ENCODE results near the gene DNAH14. TPM values are rescaled to one million over a fixed set of nuclear protein-coding genes. Genes with fewer than 3 reads are reported as not detected.
A peak's percentile ranks its signal among the peaks of the same experiment; 100 is the strongest.

The DNAH14 gene
- polyA plus RNA-seq, 10 donors, result 4.1 to 8.8 (median 5.6) TPM

- no peak for DNase-seq
Observed at GRCh38 chr1:225406976-225407725, 477.7 kb downstream of the DNAH14 start.

GRCh38 chr1:225407755-225408154 is 478.3 kb downstream of the DNAH14 start:
- DNase-seq, result no peak

GRCh38 chr1:225408249-225408648 is 478.8 kb downstream of the DNAH14 start:
- no peak for DNase-seq

DNA sequence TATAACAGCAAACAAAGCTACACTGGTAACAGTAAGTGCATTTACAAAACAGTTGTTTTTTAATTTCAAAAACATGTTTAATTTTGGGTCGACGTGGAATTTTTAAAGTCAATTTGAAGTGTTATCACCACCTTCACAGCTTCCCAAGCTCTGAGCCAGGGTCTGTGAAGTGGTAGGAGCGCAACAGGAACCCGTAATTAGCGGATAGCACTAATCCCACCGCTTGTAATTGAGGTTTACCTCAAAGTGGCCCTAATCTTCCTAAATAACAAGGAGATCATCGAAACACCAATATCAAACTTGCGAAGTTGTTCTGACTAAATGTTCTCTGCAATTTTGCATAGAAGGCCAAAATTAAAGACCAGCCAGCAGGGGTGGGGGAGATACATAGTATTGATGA is 479.6 kb downstream of the DNAH14 start:
- no peak for DNase-seq

DNA sequence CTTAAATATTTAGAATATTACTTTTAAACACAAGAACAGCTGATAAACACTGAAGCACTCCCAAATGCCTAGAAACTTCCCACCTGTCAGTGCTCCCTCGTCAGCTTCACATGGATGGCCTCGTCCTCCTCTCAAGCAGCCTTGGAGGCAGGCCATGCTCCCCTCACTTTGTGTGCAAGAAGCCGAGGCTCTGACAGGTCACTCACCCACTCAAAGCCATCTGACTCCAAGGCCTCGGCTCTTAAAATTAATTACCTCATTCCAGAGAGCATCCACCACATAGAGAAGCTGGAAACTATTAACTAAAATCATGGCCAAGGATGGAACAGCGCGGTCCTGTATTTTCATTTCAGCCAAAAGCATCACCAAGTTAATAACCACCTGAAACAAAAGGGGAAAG is 480.6 kb downstream of the DNAH14 start:
- DNase-seq, result no peak

DNA sequence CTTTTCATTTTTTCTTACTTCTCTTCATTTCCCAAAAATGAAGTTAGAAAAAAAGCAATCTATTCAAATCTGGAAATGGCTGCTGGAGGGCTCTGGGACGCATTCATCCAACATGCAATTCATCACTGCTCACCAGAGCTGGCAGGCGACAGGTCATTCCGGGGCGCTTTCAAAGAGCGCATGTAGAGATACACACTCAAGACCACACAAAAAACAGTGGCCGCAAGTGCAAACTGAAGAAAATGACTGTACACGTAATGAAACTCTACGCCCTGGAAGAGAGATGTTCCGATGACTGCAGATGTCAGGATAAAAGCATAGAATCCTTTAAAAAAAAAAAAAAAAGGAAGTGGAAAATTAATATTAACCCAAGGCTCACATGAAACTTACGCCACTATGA is 482.8 kb downstream of the DNAH14 start:
- no peak for DNase-seq

DNA sequence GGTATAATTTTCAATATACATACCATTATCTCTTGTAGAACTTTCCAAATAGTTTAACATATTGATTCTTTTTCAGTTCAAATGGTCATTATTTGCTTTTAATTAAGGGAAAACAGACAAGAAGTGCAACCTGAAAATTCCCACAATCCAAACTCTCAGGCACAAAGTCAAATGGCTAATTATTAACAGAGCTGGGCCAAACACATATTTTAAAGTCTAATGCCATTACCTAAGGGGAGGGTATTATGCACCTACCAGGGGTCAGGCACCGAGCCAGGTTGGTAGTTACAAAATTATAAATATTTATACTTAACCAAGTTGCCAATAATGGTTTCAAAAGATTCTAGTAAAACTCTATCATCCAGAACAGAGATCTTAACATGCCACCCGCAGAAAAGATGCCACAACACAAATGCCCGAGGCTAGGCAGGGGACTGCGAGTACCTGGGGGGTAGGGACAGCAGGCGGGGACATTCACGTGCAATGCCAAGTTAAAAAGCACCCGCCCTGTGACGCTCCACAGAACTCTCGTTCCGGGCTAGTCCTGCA is 483.4 kb downstream of the DNAH14 start:
- no peak for DNase-seq

DNA sequence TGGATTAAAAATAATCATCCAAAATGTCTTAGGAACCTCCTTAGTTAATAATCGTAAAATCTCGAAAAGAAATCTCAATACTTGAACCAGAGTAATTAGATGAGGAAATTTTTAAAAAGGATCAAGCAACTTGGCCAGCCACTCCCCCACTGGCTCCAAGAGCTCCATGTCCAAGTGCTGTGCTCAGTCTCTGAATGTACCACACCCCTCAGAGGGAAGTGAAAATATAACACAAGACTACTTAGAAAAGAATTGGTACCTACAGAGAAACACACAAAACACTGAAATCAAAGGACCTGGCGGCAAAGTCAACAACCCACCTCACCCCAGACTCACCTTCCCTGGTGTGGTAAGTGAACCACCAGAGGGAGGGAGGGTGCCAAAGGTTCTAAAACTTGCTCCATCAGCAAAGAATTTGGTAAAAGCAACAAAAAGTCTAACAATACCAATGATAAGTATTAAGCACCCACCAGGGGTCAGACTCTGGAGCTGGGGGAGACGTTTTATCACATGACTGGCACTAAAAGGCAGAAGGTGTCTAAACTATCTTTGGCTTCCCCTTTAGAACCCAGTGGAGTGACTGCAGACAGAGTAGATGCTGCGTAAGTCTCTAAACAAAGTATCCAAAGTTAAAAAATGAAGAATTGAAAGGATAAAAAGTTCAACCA is 484.4 kb downstream of the DNAH14 start:
- no peak for DNase-seq

DNA sequence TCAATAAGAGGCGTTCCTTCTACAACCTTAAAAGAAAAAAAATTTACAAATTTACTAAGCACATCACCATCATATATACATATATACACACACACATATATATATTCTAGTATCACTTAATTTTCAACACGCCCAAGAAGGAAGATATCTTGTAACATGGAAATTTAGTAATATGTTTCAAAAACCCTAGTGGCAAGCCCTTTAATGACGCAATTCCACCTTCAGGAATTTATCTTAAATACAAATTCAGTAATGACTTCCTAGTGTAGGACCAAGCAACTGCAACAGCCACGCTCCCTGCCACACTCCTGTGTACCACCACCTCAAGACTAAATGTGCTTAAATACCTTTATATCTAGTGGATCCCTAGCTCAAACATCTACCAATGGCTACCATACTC is 485.8 kb downstream of the DNAH14 start:
- DNase-seq, result no peak

- no peak for DNase-seq
Observed at GRCh38 chr1:225415967-225416745, 486.7 kb downstream of the DNAH14 start.

- DNase-seq, result no peak
Observed at GRCh38 chr1:225418059-225418458, 488.6 kb downstream of the DNAH14 start.

- no peak for DNase-seq
Observed at GRCh38 chr1:225418598-225418997, 489.1 kb downstream of the DNAH14 start.

GRCh38 chr1:225422031-225422605 is 492.6 kb downstream of the DNAH14 start:
- DNase-seq, result no peak

- DNase-seq, result no peak
Observed at GRCh38 chr1:225422795-225423517, 493.5 kb downstream of the DNAH14 start.

- DNase-seq, result no peak
Observed at GRCh38 chr1:225423518-225423855, 494.0 kb downstream of the DNAH14 start.

DNA sequence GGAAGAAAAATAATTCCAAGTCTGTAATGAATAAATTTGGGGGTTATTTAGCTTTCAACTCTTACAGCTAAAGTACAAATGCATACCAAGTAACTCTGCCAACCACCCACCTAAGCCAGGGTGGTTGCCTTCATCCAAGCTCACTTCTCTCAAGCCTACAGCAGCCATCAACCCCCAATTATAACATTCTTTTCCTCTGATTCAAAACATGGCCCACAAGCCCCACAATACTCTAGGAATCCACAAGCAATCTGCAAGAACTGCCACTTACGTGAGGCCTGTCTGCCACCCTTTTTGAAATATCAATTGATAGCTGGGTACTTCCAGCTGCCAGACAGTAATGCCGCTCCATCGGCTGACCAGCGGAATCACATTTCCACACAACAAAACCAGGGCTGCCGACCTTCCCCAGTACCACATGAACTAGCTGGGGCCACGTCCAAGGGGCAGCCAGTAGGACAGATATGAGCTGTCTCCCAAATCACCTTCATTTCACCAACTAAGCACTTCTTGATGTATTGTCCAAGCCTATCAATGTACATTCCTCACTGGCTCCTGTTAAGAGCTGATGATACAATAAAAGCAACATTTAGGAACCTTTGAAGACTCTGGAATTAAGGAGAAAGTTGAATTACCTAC is 495.2 kb downstream of the DNAH14 start:
- DNase-seq, result no peak

- DNase-seq, result no peak
Observed at GRCh38 chr1:225425201-225425786, 495.8 kb downstream of the DNAH14 start.

DNA sequence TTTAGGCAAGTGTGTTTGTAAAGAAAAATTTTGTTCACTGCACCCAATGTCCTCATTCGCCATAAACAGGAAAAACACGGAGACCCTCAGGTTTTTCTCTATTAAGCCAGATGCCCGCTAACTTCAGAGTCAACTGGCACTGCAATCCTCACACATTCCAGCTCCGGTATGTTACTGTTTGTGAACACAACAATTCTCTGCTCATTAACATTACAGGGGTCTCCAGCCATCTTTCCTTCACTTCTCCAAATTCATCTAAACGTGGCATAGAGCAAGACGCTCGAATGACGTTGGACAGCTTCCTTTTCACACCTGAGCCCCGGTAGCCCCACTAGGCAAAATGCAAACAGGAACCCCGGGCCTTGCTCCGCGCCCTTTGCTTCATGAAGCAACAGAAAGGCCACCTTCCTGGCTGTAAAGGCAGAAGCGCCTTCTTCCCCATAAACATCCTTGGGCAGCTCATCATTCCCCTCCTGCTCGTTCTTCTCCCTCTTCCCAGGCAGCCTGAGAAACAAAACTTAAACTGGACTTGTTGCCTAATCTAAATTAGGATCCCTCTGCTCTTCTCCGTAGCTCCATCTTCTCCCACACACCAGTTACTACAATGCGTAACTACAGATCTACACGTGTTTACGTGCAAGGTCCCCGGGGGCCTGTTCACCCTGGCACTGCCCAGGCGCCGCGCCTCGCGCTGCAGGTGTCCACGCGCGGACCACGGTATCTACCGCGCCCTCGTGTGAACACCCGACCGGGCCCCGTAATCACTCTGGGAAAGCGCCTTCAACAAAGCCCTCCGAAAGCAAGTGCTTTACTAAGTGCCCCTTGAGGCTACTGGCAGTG is 497.1 kb downstream of the DNAH14 start:
- peak in 1 of 3 donors; percentile 42 for DNase-seq

DNA sequence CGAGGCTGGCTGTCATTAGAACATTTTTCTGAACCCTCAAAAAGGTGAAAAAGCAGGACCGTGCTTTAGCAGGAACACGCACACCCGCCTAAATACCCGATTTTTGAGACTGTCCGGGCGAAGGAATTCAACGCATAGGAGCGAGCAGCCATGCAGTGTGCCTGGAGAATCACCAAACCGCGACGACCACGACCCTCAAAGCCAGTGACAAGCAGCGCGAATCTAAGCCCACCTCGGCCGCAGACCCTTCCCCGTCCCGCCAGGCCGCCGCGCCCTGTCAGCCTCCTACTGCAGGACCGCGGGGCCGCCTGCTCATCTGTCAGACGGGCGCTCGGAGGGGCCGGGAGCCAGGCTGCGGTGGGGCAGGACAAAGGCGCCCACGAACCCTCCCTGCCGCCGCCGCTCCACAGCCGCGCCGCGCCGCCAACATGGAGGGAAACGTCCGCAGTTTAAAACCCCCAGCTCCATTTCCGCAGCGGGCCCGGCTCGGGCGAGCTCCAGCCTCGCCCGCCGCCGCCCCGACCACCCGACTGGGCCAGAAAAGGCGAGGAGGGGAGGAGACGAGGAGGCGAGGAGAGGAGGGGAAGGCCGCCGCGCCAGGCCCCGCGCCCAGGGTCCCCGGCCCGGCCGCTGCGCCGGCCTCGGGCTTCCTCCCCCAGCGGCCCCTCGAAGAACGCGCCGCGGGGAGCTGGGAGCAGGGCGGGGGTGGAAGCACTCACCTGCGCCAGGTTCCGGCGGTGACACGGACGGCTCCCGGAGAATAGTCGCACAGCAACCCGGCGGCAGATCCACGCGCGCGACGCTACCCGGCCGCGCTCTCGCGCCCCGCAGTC is 498.0 kb downstream of the DNAH14 start, which contains the start of gene LBR:
Gene LBR (minus strand): TSS at position 804 of the 833 bp plus-strand sequence. CDS start 3,963 bp downstream, outside the sequence.
- peak in 1 of 3 donors; percentile 40 for DNase-seq

Data from muscle of back (tissue), 11 donors.